H1 (cell line): Measurements from ENCODE around the gene NREP. TPM values are rescaled to one million over a fixed set of nuclear protein-coding genes. Genes with fewer than 3 reads are reported as not detected.

Experiments used
- CTCF ChIA-PET: fragments of 300-600 bp; sonication (Branson Sonifier 250); formaldehyde crosslinking; loops from one replicate; lab custom pipeline; 2021; ENCODE audit not compliant: partially characterized antibody; lab: Charles Lee
- POLR2A ChIA-PET: fragments of 300-600 bp; sonication (Branson Sonifier 250); formaldehyde crosslinking; loops from one replicate; lab custom pipeline; 2021; ENCODE audit warnings: inconsistent platforms; ENCODE audit not compliant: partially characterized antibody; lab: Charles Lee
- DNase-seq, 2 experiments: peaks; one replicate each; pipeline versions ENCODE4 v3.0.0 to v3.0.0-alpha.2; 2010 to 2022; ENCODE audit warnings: low spot score in 2 of 2, low read depth in 1 of 2, mixed read lengths in 1 of 2
- FAIRE-seq: peaks from 2 replicates; lab custom pipeline; 2011; peaks lifted over from hg19 to GRCh38; lab: Jason Lieb, UNC
- H2AFZ ChIP-seq: 2 replicates; pipeline ENCODE4 v1.8.1; 2012; ENCODE audit warnings: low read length, inconsistent platforms
- H2AK5ac ChIP-seq: 2 replicates; pipeline ENCODE4 v1.6.1; 2013; ENCODE audit warnings: low read depth, low read length
- H2BK120ac ChIP-seq: replicated peaks from 2 replicates; pipeline ENCODE3; 2013; ENCODE audit warnings: low read depth, low read length, inconsistent platforms
- H2BK12ac ChIP-seq: 2 replicates; pipeline ENCODE4 v1.6.1; 2013; ENCODE audit warnings: low read depth, low read length
- H2BK15ac ChIP-seq: 2 replicates; pipeline ENCODE4 v1.6.1; 2013; ENCODE audit warnings: low read length
- H2BK20ac ChIP-seq: 2 replicates; pipeline ENCODE4 v1.6.1; 2013; ENCODE audit warnings: low read length
- H2BK5ac ChIP-seq: 2 replicates; pipeline ENCODE4 v1.6.1; 2013; ENCODE audit warnings: low read depth, low read length
- H3K14ac ChIP-seq: 2 replicates; pipeline ENCODE4 v1.6.1; 2013; ENCODE audit warnings: inconsistent platforms; ENCODE audit not compliant: insufficient read length
- H3K18ac ChIP-seq: 2 replicates; pipeline ENCODE4 v1.6.1; 2013; ENCODE audit warnings: low read length; ENCODE audit errors: extremely low read depth
- H3K23ac ChIP-seq: 2 replicates; pipeline ENCODE4 v1.6.1; 2013; ENCODE audit warnings: inconsistent platforms; ENCODE audit not compliant: insufficient read length
- H3K23me2 ChIP-seq: 2 replicates; pipeline ENCODE4 v1.6.1; 2013; ENCODE audit warnings: low read depth, low read length
- H3K27ac ChIP-seq: 2 replicates; pipeline ENCODE4 v1.6.1; 2011; ENCODE audit warnings: low read depth, low read length, inconsistent platforms
- H3K27me3 ChIP-seq, 4 experiments: replicated peaks in 1 of 4; 1 replicate in 1 of 4; 2 replicates in 3 of 4; pipeline versions ENCODE4 v1.6.1 to v1.8.1; 2011 to 2013; ENCODE audit warnings: low read length in 3 of 4, mild to moderate bottlenecking in 3 of 4, inconsistent platforms in 2 of 4, mixed read lengths in 2 of 4, moderate library complexity in 1 of 4; ENCODE audit not compliant: control insufficient read depth in 3 of 4, insufficient read depth in 3 of 4; ENCODE audit errors: extremely low read depth in 1 of 4
- H3K36me3 ChIP-seq, 4 experiments: 2 replicates each; pipeline versions ENCODE4 v1.6.1 to v1.8.1; 2011 to 2013; ENCODE audit warnings: mild to moderate bottlenecking in 4 of 4, low read length in 3 of 4, moderate library complexity in 2 of 4, control low read depth in 1 of 4, inconsistent platforms in 1 of 4; ENCODE audit not compliant: insufficient read depth in 4 of 4, control insufficient read depth in 2 of 4
- H3K4ac ChIP-seq: replicated peaks from 2 replicates; pipeline ENCODE3; 2013; ENCODE audit warnings: low read length, low read depth, mixed read lengths, inconsistent platforms; ENCODE audit not compliant: insufficient read length
- H3K4me1 ChIP-seq, 4 experiments: replicated peaks in 1 of 4; 1 replicate in 1 of 4; 2 replicates in 3 of 4; pipeline versions ENCODE4 v1.6.1 to v1.8.1; 2011 to 2013; ENCODE audit warnings: low read length in 3 of 4, inconsistent platforms in 2 of 4, mixed read lengths in 1 of 4; ENCODE audit not compliant: insufficient read depth in 4 of 4, control insufficient read depth in 3 of 4
- H3K4me2 ChIP-seq, 2 experiments: 2 replicates each; pipeline versions ENCODE4 v1.6.1 to v1.8.1; 2011 to 2013; ENCODE audit warnings: low read depth in 2 of 2, low read length in 2 of 2, control low read depth in 1 of 2, inconsistent platforms in 1 of 2, mild to moderate bottlenecking in 1 of 2; ENCODE audit not compliant: insufficient read depth in 1 of 2
- H3K4me3 ChIP-seq, 4 experiments: fragments of 200-600, 300-600 bp in 1 of 4; sonication (generic), shearing (Covaris generic), sonication (Bioruptor Twin) in 1 of 4; 2 replicates each; pipeline versions ENCODE4 v1.5.1 to v1.8.1; 2011 to 2016; ENCODE audit warnings: low read length in 4 of 4, low read depth in 3 of 4, control low read depth in 2 of 4, inconsistent platforms in 2 of 4, mild to moderate bottlenecking in 2 of 4, mixed read lengths in 1 of 4, moderate library complexity in 1 of 4; ENCODE audit not compliant: insufficient read depth in 2 of 4; ENCODE audit errors: extremely low read depth in 1 of 4
- H3K56ac ChIP-seq: replicated peaks from 2 replicates; pipeline ENCODE3; 2013; ENCODE audit warnings: low read depth, mild to moderate bottlenecking, mixed read lengths, low read length, inconsistent platforms; ENCODE audit not compliant: insufficient read length
- H3K79me1 ChIP-seq: 2 replicates; pipeline ENCODE4 v1.6.1; 2013; ENCODE audit warnings: low read depth, low read length, control low read depth
- H3K79me2 ChIP-seq, 2 experiments: 2 replicates each; pipeline versions ENCODE4 v1.6.1 to v1.8.1; 2012 to 2013; ENCODE audit warnings: low read length in 2 of 2, mild to moderate bottlenecking in 2 of 2, inconsistent platforms in 1 of 2; ENCODE audit not compliant: insufficient read depth in 2 of 2, control insufficient read depth in 1 of 2
- H3K9ac ChIP-seq, 4 experiments: replicated peaks in 1 of 4; 1 replicate in 1 of 4; 2 replicates in 3 of 4; pipeline versions ENCODE4 v1.6.1 to v1.8.1; 2011 to 2013; ENCODE audit warnings: low read depth in 3 of 4, low read length in 3 of 4, control low read depth in 2 of 4, mild to moderate bottlenecking in 2 of 4, moderate library complexity in 2 of 4, inconsistent platforms in 1 of 4; ENCODE audit errors: extremely low read depth in 1 of 4
- H3K9me3 ChIP-seq, 2 experiments: 2 replicates each; pipeline versions ENCODE4 v1.6.1 to v1.8.1; 2012 to 2013; ENCODE audit warnings: mild to moderate bottlenecking in 2 of 2, moderate library complexity in 2 of 2, control low read depth in 1 of 2, inconsistent platforms in 1 of 2, low read depth in 1 of 2, low read length in 1 of 2, mixed read lengths in 1 of 2; ENCODE audit not compliant: insufficient read depth in 2 of 2
- H4K20me1 ChIP-seq, 2 experiments: replicated peaks in 1 of 2; 2 replicates each; pipeline versions ENCODE3 to v1.8.1; 2011 to 2013; ENCODE audit warnings: inconsistent platforms in 2 of 2, low read length in 2 of 2, mild to moderate bottlenecking in 1 of 2; ENCODE audit not compliant: insufficient read depth in 2 of 2, control insufficient read depth in 1 of 2
- H4K5ac ChIP-seq: 2 replicates; pipeline ENCODE4 v1.6.1; 2013; ENCODE audit warnings: low read length, low read depth, mixed read lengths, inconsistent platforms; ENCODE audit not compliant: insufficient read length
- H4K8ac ChIP-seq: 2 replicates; pipeline ENCODE4 v1.8.0; 2013; ENCODE audit warnings: mild to moderate bottlenecking, moderate library complexity, low read length, inconsistent platforms; ENCODE audit not compliant: insufficient read depth; ENCODE audit errors: extremely low read depth
- H4K91ac ChIP-seq: replicated peaks from 2 replicates; pipeline ENCODE3; 2013; ENCODE audit warnings: low read length, mixed read lengths, inconsistent platforms; ENCODE audit not compliant: insufficient read length
- WGBS, 2 experiments: shearing (Covaris generic) in 1 of 2; methylation state at CpG; one replicate each; pipeline versions ENCODE4 v1.1.6 to v1.1.7; 2013 to 2015; ENCODE audit warnings: low lambda C conversion rate in 2 of 2, mixed read lengths in 2 of 2, inconsistent platforms in 1 of 2, low coverage in 1 of 2, missing lambda C conversion rate in 1 of 2; ENCODE audit not compliant: insufficient replicate concordance in 2 of 2, insufficient coverage in 1 of 2, insufficient read length in 1 of 2; ENCODE audit errors: extremely low coverage in 1 of 2, missing lambda C conversion rate in 1 of 2; 5-methylcytosine and 5-hydroxymethylcytosine counted together
- polyA plus RNA-seq, 7 experiments: library from polyadenylated mRNA; depleted of rRNA in 3 of 7; stranded (reverse) in 5 of 7; unstranded in 2 of 7; fragments of >200 nt in 5 of 7; fragments of 200-250 nt in 2 of 7; gene quantifications; 1 replicate in 5 of 7; 2 replicates in 1 of 7; 4 replicates in 1 of 7; pipeline versions ENCODE4 v1.2.1 to v1.2.3, GENCODE V29; 2011 to 2013; ENCODE audit warnings: missing spikeins in 2 of 7, mixed read lengths in 2 of 7
- total RNA-seq: library from RNA; stranded (reverse); fragmentation: NEBNext Ultra II Directional; extraction: Animal tissue kit (Norgen Biotek cat#: 25700); gene quantifications from 2 replicates; pipeline ENCODE4 v1.2.1, GENCODE V29; 2021

NREP gene
- total and polyA plus RNA-seq, 2 of the 8 experiments (the other 6 are each of a cell fraction or from before 2014, with no cell fraction given): 254 to 301 TPM

DNA sequence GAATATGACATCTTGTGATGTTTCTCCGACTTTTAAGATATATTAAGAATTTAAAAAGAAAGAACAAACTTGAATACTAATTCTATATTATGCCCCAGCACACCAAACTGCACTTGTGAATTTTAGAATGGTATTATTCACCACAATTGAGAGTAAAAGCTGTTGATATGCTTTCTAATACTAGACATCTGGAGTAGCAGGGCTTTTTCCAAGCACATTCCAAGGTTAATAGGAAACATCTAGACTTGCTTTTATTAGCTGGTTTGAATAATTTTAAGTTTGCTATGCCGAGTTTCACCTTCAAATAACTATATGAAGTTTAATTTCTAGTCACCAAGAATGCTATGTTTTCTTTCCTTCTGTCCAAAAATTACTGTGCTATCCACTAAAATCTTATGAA is 13.5 kb downstream of the NREP start:
- no peak overlapping the region for H2BK15ac ChIP-seq
- H4K20me1 ChIP-seq: peaks cover 6 to 23% of the 10 kb centered on the region in 2 experiments

More for the DNA sequence above, 13.5 kb downstream of the NREP start:
- peaks cover 0 to 3% (median 3%) of the 10 kb centered on the region in 4 experiments; a peak in 5 of 8 replicates for H3K36me3 ChIP-seq
- peaks cover 4% of the 10 kb centered on the region for H3K79me1 ChIP-seq
- H4K8ac ChIP-seq: no peak overlapping the region
- H3K56ac ChIP-seq: no peak overlapping the region
- H2BK5ac ChIP-seq: no peak overlapping the region
- H3K9me3 ChIP-seq: no peaks in the 10 kb centered on the region
- FAIRE-seq: no peak
- no peak overlapping the region for H3K4me3 ChIP-seq
- H3K9ac ChIP-seq: no peak overlapping the region
- no peak overlapping the region for H2AK5ac ChIP-seq
- no peak overlapping the region for H3K4me2 ChIP-seq
- H3K18ac ChIP-seq: no peak overlapping the region
- H3K4me1 ChIP-seq: peaks cover 2 to 19% (median 12%) of the 10 kb centered on the region in 4 experiments; a peak in 6 of 7 replicates
- no peak overlapping the region for H3K27ac ChIP-seq
- no peaks in the 10 kb centered on the region for H3K27me3 ChIP-seq
- no peak for DNase-seq
- ChIA-PET CTCF (no interaction called here), POLR2A (interaction anchor here (0.8 to 2.8 kb wide), 7 partner anchors 8 to 23 kb away, joined by 3 to 25 read pairs (median 5); partner anchors contain the start of gene NREP)
- no peak overlapping the region for H2BK120ac ChIP-seq
- no peak overlapping the region for H2AFZ ChIP-seq
- no peak overlapping the region for H4K5ac ChIP-seq
- H2BK20ac ChIP-seq: no peak overlapping the region
- WGBS, 2 experiments: 91% methylated on average over 2 of the region's 2 CpGs; no CpG with 5 or more reads in 1 of the 2 experiments
- H2BK12ac ChIP-seq: no peak overlapping the region
- H3K79me2 ChIP-seq: peaks cover 8 to 99% of the 10 kb centered on the region in 2 experiments; a peak in 3 of 4 replicates
- H4K91ac ChIP-seq: no peak overlapping the region
- H3K14ac ChIP-seq: no peak overlapping the region
- no peak overlapping the region for H3K23ac ChIP-seq
- no peak overlapping the region for H3K4ac ChIP-seq
- no peaks in the 10 kb centered on the region for H3K23me2 ChIP-seq
